ENCODE measurements around the gene C19orf33. TPM values are rescaled to one million over a fixed set of nuclear protein-coding genes. Genes with fewer than 3 reads are reported as not detected.
"Not testable (repeated sequence)": the region's sequence is repeated elsewhere in the genome, so short reads cannot be mapped to it uniquely, and the experiment has no call there.

The C19orf33 gene
- total RNA-seq, 1 donor = not detected

GRCh38 chr19:38333245-38333644 lies 29.2 kb downstream of the C19orf33 start:
- no peaks in the 10 kb centered on the region for H3K79me2 ChIP-seq (ENCODE audit: insufficient read depth, low read length)
- H3K4me1 ChIP-seq (ENCODE audit: insufficient read depth, low read length) = peaks cover 3% of the 10 kb centered on the region
- H3K9me3 ChIP-seq (ENCODE audit: low read depth, low read length) = no peaks in the 10 kb centered on the region
- no peak overlapping the region for H3K27ac ChIP-seq (ENCODE audit: low read depth, low read length)
- no peaks in the 10 kb centered on the region for H3K27me3 ChIP-seq (ENCODE audit: insufficient read depth, low read length)
- TF ChIP-seq, protein P1, sequence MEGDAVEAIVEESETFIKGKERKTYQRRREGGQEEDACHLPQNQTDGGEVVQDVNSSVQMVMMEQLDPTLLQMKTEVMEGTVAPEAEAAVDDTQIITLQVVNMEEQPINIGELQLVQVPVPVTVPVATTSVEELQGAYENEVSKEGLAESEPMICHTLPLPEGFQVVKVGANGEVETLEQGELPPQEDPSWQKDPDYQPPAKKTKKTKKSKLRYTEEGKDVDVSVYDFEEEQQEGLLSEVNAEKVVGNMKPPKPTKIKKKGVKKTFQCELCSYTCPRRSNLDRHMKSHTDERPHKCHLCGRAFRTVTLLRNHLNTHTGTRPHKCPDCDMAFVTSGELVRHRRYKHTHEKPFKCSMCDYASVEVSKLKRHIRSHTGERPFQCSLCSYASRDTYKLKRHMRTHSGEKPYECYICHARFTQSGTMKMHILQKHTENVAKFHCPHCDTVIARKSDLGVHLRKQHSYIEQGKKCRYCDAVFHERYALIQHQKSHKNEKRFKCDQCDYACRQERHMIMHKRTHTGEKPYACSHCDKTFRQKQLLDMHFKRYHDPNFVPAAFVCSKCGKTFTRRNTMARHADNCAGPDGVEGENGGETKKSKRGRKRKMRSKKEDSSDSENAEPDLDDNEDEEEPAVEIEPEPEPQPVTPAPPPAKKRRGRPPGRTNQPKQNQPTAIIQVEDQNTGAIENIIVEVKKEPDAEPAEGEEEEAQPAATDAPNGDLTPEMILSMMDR (IDR thresholded peaks at IDR 0.05; ENCODE audit: extremely low read depth, low read depth, low read length) = no peak
- H3K4me2 ChIP-seq (ENCODE audit: insufficient read depth, low read length) = no peak overlapping the region
- no peak overlapping the region for H3K4me3 ChIP-seq (ENCODE audit: insufficient read depth, low read length)
- H4K20me1 ChIP-seq (ENCODE audit: insufficient read depth, low read length) = no peaks in the 10 kb centered on the region
- peaks cover 6% of the 10 kb centered on the region for H3K36me3 ChIP-seq (ENCODE audit: insufficient read depth, low read length)
- DNase-seq (ENCODE audit: insufficient read length, low spot score, missing footprints) = no peak
- no peak overlapping the region for H2AFZ ChIP-seq (ENCODE audit: low read length)

GRCh38 chr19:38335949-38336637 lies 32.0 kb downstream of the C19orf33 start:
- no peaks in the 10 kb centered on the region for H3K79me2 ChIP-seq (ENCODE audit: insufficient read depth, low read length)
- H3K4me3 ChIP-seq (ENCODE audit: insufficient read depth, low read length) = peak overlapping the region; percentile 91
- no peaks in the 10 kb centered on the region for H3K27me3 ChIP-seq (ENCODE audit: insufficient read depth, low read length)
- H3K4me1 ChIP-seq (ENCODE audit: insufficient read depth, low read length) = peaks cover 3% of the 10 kb centered on the region
- peak overlapping the region; percentile 99 for H3K4me2 ChIP-seq (ENCODE audit: insufficient read depth, low read length)
- H4K20me1 ChIP-seq (ENCODE audit: insufficient read depth, low read length) = no peaks in the 10 kb centered on the region
- TF ChIP-seq, protein P1 (IDR thresholded peaks at IDR 0.05; ENCODE audit: extremely low read depth, low read depth, low read length) = no peak
- no peaks in the 10 kb centered on the region for H3K9me3 ChIP-seq (ENCODE audit: low read depth, low read length)
- peak overlapping the region; percentile 32 for H3K27ac ChIP-seq (ENCODE audit: low read depth, low read length)
- peak overlapping the region; percentile 98 for H2AFZ ChIP-seq (ENCODE audit: low read length)
- DNase-seq (ENCODE audit: insufficient read length, low spot score, missing footprints) = peak; percentile 99
- no peaks in the 10 kb centered on the region for H3K36me3 ChIP-seq (ENCODE audit: insufficient read depth, low read length)

GRCh38 chr19:38336638-38337359 lies 32.7 kb downstream of the C19orf33 start:
- H4K20me1 ChIP-seq (ENCODE audit: insufficient read depth, low read length) = no peaks in the 10 kb centered on the region

DNA sequence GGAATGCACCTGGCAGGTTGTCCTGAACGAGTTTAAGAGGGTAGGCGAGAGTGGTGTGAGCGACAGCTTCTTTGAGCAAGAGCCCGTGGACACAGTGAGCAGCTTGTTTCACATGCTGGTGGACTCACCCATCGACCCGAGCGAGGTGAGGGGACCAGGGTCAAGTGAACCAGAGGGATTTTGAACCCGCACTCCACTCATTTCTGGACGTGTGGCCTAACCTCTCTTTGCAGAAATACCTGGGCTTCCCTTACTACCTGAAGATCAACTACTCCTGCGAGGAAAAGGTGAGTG lies 33.3 kb downstream of the C19orf33 start:
- DNase-seq (ENCODE audit: insufficient read length, low spot score, missing footprints) = peak; percentile 56

More at GRCh38 chr19:38336638-38337359, 32.7 kb downstream of the C19orf33 start:
- no peaks in the 10 kb centered on the region for H3K79me2 ChIP-seq (ENCODE audit: insufficient read depth, low read length)
- peak overlapping the region; percentile 99 for H3K4me2 ChIP-seq (ENCODE audit: insufficient read depth, low read length)
- H2AFZ ChIP-seq (ENCODE audit: low read length) = peak overlapping the region; percentile 98
- H3K9me3 ChIP-seq (ENCODE audit: low read depth, low read length) = no peaks in the 10 kb centered on the region
- no peaks in the 10 kb centered on the region for H3K27me3 ChIP-seq (ENCODE audit: insufficient read depth, low read length)
- peak; percentile 93 for DNase-seq (ENCODE audit: insufficient read length, low spot score, missing footprints)
- TF ChIP-seq, protein P1 (IDR thresholded peaks at IDR 0.05; ENCODE audit: extremely low read depth, low read depth, low read length) = no peak
- peaks cover 3% of the 10 kb centered on the region for H3K4me1 ChIP-seq (ENCODE audit: insufficient read depth, low read length)
- peak overlapping the region; percentile 91 for H3K4me3 ChIP-seq (ENCODE audit: insufficient read depth, low read length)
- H3K27ac ChIP-seq (ENCODE audit: low read depth, low read length) = no peak overlapping the region
- H3K36me3 ChIP-seq (ENCODE audit: insufficient read depth, low read length) = no peaks in the 10 kb centered on the region

GRCh38 chr19:38339011-38339410 lies 35.0 kb downstream of the C19orf33 start:
- not testable (repeated sequence) for H3K4me2 ChIP-seq (ENCODE audit: insufficient read depth, low read length); H3K27ac ChIP-seq (ENCODE audit: low read depth, low read length); H3K4me1 ChIP-seq (ENCODE audit: insufficient read depth, low read length); H3K36me3 ChIP-seq (ENCODE audit: insufficient read depth, low read length); H3K79me2 ChIP-seq (ENCODE audit: insufficient read depth, low read length); H3K4me3 ChIP-seq (ENCODE audit: insufficient read depth, low read length); DNase-seq (ENCODE audit: insufficient read length, low spot score, missing footprints); H2AFZ ChIP-seq (ENCODE audit: low read length); H4K20me1 ChIP-seq (ENCODE audit: insufficient read depth, low read length); H3K27me3 ChIP-seq (ENCODE audit: insufficient read depth, low read length); H3K9me3 ChIP-seq (ENCODE audit: low read depth, low read length)

More for the DNA sequence above, 33.3 kb downstream of the C19orf33 start:
- H3K27me3 ChIP-seq (ENCODE audit: insufficient read depth, low read length) = no peaks in the 10 kb centered on the region
- TF ChIP-seq, protein P1 (IDR thresholded peaks at IDR 0.05; ENCODE audit: extremely low read depth, low read depth, low read length) = no peak
- peak overlapping the region; percentile 98 for H2AFZ ChIP-seq (ENCODE audit: low read length)
- H3K27ac ChIP-seq (ENCODE audit: low read depth, low read length) = no peak overlapping the region
- H3K4me2 ChIP-seq (ENCODE audit: insufficient read depth, low read length) = peak overlapping the region; percentile 99
- H4K20me1 ChIP-seq (ENCODE audit: insufficient read depth, low read length) = no peaks in the 10 kb centered on the region
- H3K79me2 ChIP-seq (ENCODE audit: insufficient read depth, low read length) = no peaks in the 10 kb centered on the region
- no peaks in the 10 kb centered on the region for H3K36me3 ChIP-seq (ENCODE audit: insufficient read depth, low read length)
- H3K9me3 ChIP-seq (ENCODE audit: low read depth, low read length) = no peaks in the 10 kb centered on the region
- H3K4me1 ChIP-seq (ENCODE audit: insufficient read depth, low read length) = peaks cover 3% of the 10 kb centered on the region
- H3K4me3 ChIP-seq (ENCODE audit: insufficient read depth, low read length) = peak overlapping the region; percentile 91
